ENCODE measurements around the gene ARHGEF6.
"Not testable (repeated sequence)": the region's sequence is repeated elsewhere in the genome, so short reads cannot be mapped to it uniquely, and the experiment has no call there.

Gene ARHGEF6

GRCh38 chrX:136814847-136815750, 34.4 kb upstream of the ARHGEF6 start:
- H3K4me1 ChIP-seq (ENCODE audit: control insufficient read depth, insufficient read depth, low read length): no peaks in the 10 kb centered on the region
- no peak overlapping the region for H3K9ac ChIP-seq (ENCODE audit: low read depth, low read length)
- no peaks in the 10 kb centered on the region for H3K9me3 ChIP-seq (replicated peaks; ENCODE audit: low read length)
- no peak overlapping the region for H3K4me3 ChIP-seq (ENCODE audit: low read length)
- no peaks in the 10 kb centered on the region for H3K36me3 ChIP-seq (ENCODE audit: insufficient read depth, low read length)
- H3K4me2 ChIP-seq (ENCODE audit: low read length): no peak overlapping the region
- H3K27me3 ChIP-seq (ENCODE audit: control insufficient read depth, insufficient read depth, low read length): no peaks in the 10 kb centered on the region

GRCh38 chrX:136812286-136812685, 31.6 kb upstream of the ARHGEF6 start:
- Histone ChIP-seq H3K4me3 (ENCODE audit: low read length) (no peak overlapping the region), H3K4me2 (ENCODE audit: low read length) (no peak overlapping the region), H3K4me1 (ENCODE audit: control insufficient read depth, insufficient read depth, low read length) (no peaks in the 10 kb centered on the region), H3K36me3 (ENCODE audit: insufficient read depth, low read length) (no peaks in the 10 kb centered on the region), H3K9ac (ENCODE audit: low read depth, low read length) (no peak overlapping the region), H3K27me3 (ENCODE audit: control insufficient read depth, insufficient read depth, low read length) (no peaks in the 10 kb centered on the region), H3K9me3 (replicated peaks; ENCODE audit: low read length) (no peaks in the 10 kb centered on the region)

- Histone ChIP-seq H3K27me3 (ENCODE audit: control insufficient read depth, insufficient read depth, low read length) (no peaks in the 10 kb centered on the region), H3K4me1 (ENCODE audit: control insufficient read depth, insufficient read depth, low read length) (no peaks in the 10 kb centered on the region), H3K4me3 (ENCODE audit: low read length) (no peak overlapping the region), H3K9ac (ENCODE audit: low read depth, low read length) (no peak overlapping the region), H3K4me2 (ENCODE audit: low read length) (no peak overlapping the region), H3K9me3 (replicated peaks; ENCODE audit: low read length) (no peaks in the 10 kb centered on the region), H3K36me3 (ENCODE audit: insufficient read depth, low read length) (no peaks in the 10 kb centered on the region)
These were observed 29.8 kb upstream of the ARHGEF6 start for GRCh38 chrX:136810493-136810892.

GRCh38 chrX:136806891-136807410, 26.2 kb upstream of the ARHGEF6 start:
- Histone ChIP-seq H3K27me3 (ENCODE audit: control insufficient read depth, insufficient read depth, low read length) (no peaks in the 10 kb centered on the region), H3K4me3 (ENCODE audit: low read length) (no peak overlapping the region), H3K9me3 (replicated peaks; ENCODE audit: low read length) (no peaks in the 10 kb centered on the region), H3K4me1 (ENCODE audit: control insufficient read depth, insufficient read depth, low read length) (no peaks in the 10 kb centered on the region), H3K9ac (ENCODE audit: low read depth, low read length) (no peak overlapping the region), H3K36me3 (ENCODE audit: insufficient read depth, low read length) (no peaks in the 10 kb centered on the region), H3K4me2 (ENCODE audit: low read length) (no peak overlapping the region)

GRCh38 chrX:136802515-136802914, 21.8 kb upstream of the ARHGEF6 start:
- H3K27me3 ChIP-seq (ENCODE audit: control insufficient read depth, insufficient read depth, low read length): no peaks in the 10 kb centered on the region
- H3K9me3 ChIP-seq (replicated peaks; ENCODE audit: low read length): no peaks in the 10 kb centered on the region
- no peak overlapping the region for H3K4me2 ChIP-seq (ENCODE audit: low read length)
- no peak overlapping the region for H3K9ac ChIP-seq (ENCODE audit: low read depth, low read length)
- H3K36me3 ChIP-seq (ENCODE audit: insufficient read depth, low read length): no peaks in the 10 kb centered on the region
- no peak overlapping the region for H3K4me3 ChIP-seq (ENCODE audit: low read length)
- no peaks in the 10 kb centered on the region for H3K4me1 ChIP-seq (ENCODE audit: control insufficient read depth, insufficient read depth, low read length)

GRCh38 chrX:136797787-136798186, 17.1 kb upstream of the ARHGEF6 start:
- Histone ChIP-seq H3K4me1 (ENCODE audit: control insufficient read depth, insufficient read depth, low read length) (no peaks in the 10 kb centered on the region), H3K36me3 (ENCODE audit: insufficient read depth, low read length) (no peaks in the 10 kb centered on the region), H3K4me3 (ENCODE audit: low read length) (no peak overlapping the region), H3K4me2 (ENCODE audit: low read length) (no peak overlapping the region), H3K27me3 (ENCODE audit: control insufficient read depth, insufficient read depth, low read length) (no peaks in the 10 kb centered on the region), H3K9ac (ENCODE audit: low read depth, low read length) (no peak overlapping the region), H3K9me3 (replicated peaks; ENCODE audit: low read length) (no peaks in the 10 kb centered on the region)

- H3K4me2 ChIP-seq (ENCODE audit: low read length); H3K4me1 ChIP-seq (ENCODE audit: control insufficient read depth, insufficient read depth, low read length); H3K9ac ChIP-seq (ENCODE audit: low read depth, low read length); H3K27me3 ChIP-seq (ENCODE audit: control insufficient read depth, insufficient read depth, low read length); H3K4me3 ChIP-seq (ENCODE audit: low read length); H3K36me3 ChIP-seq (ENCODE audit: insufficient read depth, low read length); H3K9me3 ChIP-seq (replicated peaks; ENCODE audit: low read length): not testable (repeated sequence)
These were observed 14.4 kb upstream of the ARHGEF6 start for GRCh38 chrX:136795132-136795531.

GRCh38 chrX:136794660-136795059, 13.9 kb upstream of the ARHGEF6 start:
- H3K9ac ChIP-seq (ENCODE audit: low read depth, low read length); H3K4me3 ChIP-seq (ENCODE audit: low read length); H3K9me3 ChIP-seq (replicated peaks; ENCODE audit: low read length); H3K27me3 ChIP-seq (ENCODE audit: control insufficient read depth, insufficient read depth, low read length); H3K4me1 ChIP-seq (ENCODE audit: control insufficient read depth, insufficient read depth, low read length); H3K36me3 ChIP-seq (ENCODE audit: insufficient read depth, low read length); H3K4me2 ChIP-seq (ENCODE audit: low read length): not testable (repeated sequence)

GRCh38 chrX:136794080-136794479, 13.3 kb upstream of the ARHGEF6 start:
- no peaks in the 10 kb centered on the region for H3K27me3 ChIP-seq (ENCODE audit: control insufficient read depth, insufficient read depth, low read length)
- H3K4me1 ChIP-seq (ENCODE audit: control insufficient read depth, insufficient read depth, low read length): no peaks in the 10 kb centered on the region
- no peaks in the 10 kb centered on the region for H3K9me3 ChIP-seq (replicated peaks; ENCODE audit: low read length)

GRCh38 chrX:136789856-136790255, 9.1 kb upstream of the ARHGEF6 start:
- Histone ChIP-seq H3K27me3 (ENCODE audit: control insufficient read depth, insufficient read depth, low read length) (no peaks in the 10 kb centered on the region), H3K9ac (ENCODE audit: low read depth, low read length) (no peak overlapping the region), H3K4me2 (ENCODE audit: low read length) (no peak overlapping the region), H3K36me3 (ENCODE audit: insufficient read depth, low read length) (no peaks in the 10 kb centered on the region), H3K9me3 (replicated peaks; ENCODE audit: low read length) (no peaks in the 10 kb centered on the region), H3K4me3 (ENCODE audit: low read length) (no peak overlapping the region), H3K4me1 (ENCODE audit: control insufficient read depth, insufficient read depth, low read length) (no peaks in the 10 kb centered on the region)

More at GRCh38 chrX:136794080-136794479, 13.3 kb upstream of the ARHGEF6 start:
- no peak overlapping the region for H3K9ac ChIP-seq (ENCODE audit: low read depth, low read length)
- H3K36me3 ChIP-seq (ENCODE audit: insufficient read depth, low read length): no peaks in the 10 kb centered on the region
- H3K4me3 ChIP-seq (ENCODE audit: low read length): no peak overlapping the region
- no peak overlapping the region for H3K4me2 ChIP-seq (ENCODE audit: low read length)

GRCh38 chrX:136784231-136784630, 3.5 kb upstream of the ARHGEF6 start:
- no peaks in the 10 kb centered on the region for H3K9me3 ChIP-seq (replicated peaks; ENCODE audit: low read length)
- no peak overlapping the region for H3K9ac ChIP-seq (ENCODE audit: low read depth, low read length)
- H3K36me3 ChIP-seq (ENCODE audit: insufficient read depth, low read length): no peaks in the 10 kb centered on the region
- H3K4me1 ChIP-seq (ENCODE audit: control insufficient read depth, insufficient read depth, low read length): peaks cover 13% of the 10 kb centered on the region
- no peak overlapping the region for H3K4me3 ChIP-seq (ENCODE audit: low read length)
- no peak overlapping the region for H3K4me2 ChIP-seq (ENCODE audit: low read length)
- no peaks in the 10 kb centered on the region for H3K27me3 ChIP-seq (ENCODE audit: control insufficient read depth, insufficient read depth, low read length)

- Histone ChIP-seq H3K4me3 (ENCODE audit: low read length) (no peak overlapping the region), H3K4me2 (ENCODE audit: low read length) (no peak overlapping the region), H3K27me3 (ENCODE audit: control insufficient read depth, insufficient read depth, low read length) (no peaks in the 10 kb centered on the region), H3K36me3 (ENCODE audit: insufficient read depth, low read length) (no peaks in the 10 kb centered on the region), H3K4me1 (ENCODE audit: control insufficient read depth, insufficient read depth, low read length) (peaks cover 13% of the 10 kb centered on the region), H3K9me3 (replicated peaks; ENCODE audit: low read length) (no peaks in the 10 kb centered on the region), H3K9ac (ENCODE audit: low read depth, low read length) (no peak overlapping the region)
These were observed 2.4 kb upstream of the ARHGEF6 start for GRCh38 chrX:136783159-136783558.

Measured in skeletal muscle satellite cell (primary cell).